OCI-LY7 (cell line): ENCODE results near the gene IQCK. TPM values are rescaled to one million over a fixed set of nuclear protein-coding genes. Genes with fewer than 3 reads are reported as not detected.

Experiments used
- BruUV-seq: library from RNA; stranded (reverse); fragments of 400-500 nt; replicated peaks from 2 replicates; lab custom pipeline; 2021; lab: Mats Ljungman, UMichigan
- CTCF ChIA-PET: fragments of 300-600 bp; sonication (Branson Sonifier 250); formaldehyde crosslinking; loops from one replicate; lab custom pipeline; 2022; ENCODE audit warnings: antibody characterized with exemption; ENCODE audit not compliant: unreplicated experiment; lab: Charles Lee
- POLR2A ChIA-PET: fragments of 300-600 bp; sonication (Branson Sonifier 250); formaldehyde crosslinking; loops from one replicate; lab custom pipeline; 2022; ENCODE audit warnings: antibody characterized with exemption; lab: Charles Lee
- DNase-seq: peaks from one replicate; pipeline ENCODE4 v3.0.0-alpha.2; 2015; ENCODE audit warnings: low spot score
- H2AFZ ChIP-seq: fragments of 200-600 bp; sonication (generic), shearing (Covaris generic); 2 replicates; pipeline ENCODE4 v1.6.1; 2014; ENCODE audit warnings: mild to moderate bottlenecking, antibody characterized with exemption, low read length, moderate library complexity
- H3K27ac ChIP-seq: fragments of 200-600 bp; sonication (generic); 2 replicates; pipeline ENCODE4 v1.5.1; 2014; ENCODE audit warnings: mixed run types, low read depth, mild to moderate bottlenecking, moderate library complexity, low read length, inconsistent platforms; ENCODE audit not compliant: poor library complexity, severe bottlenecking
- H3K36me3 ChIP-seq: fragments of 200-600 bp; sonication (generic); 2 replicates; pipeline ENCODE4 v1.6.1; 2014; ENCODE audit warnings: mild to moderate bottlenecking, antibody characterized with exemption, low read length, moderate library complexity, mixed read lengths; ENCODE audit not compliant: insufficient read depth
- H3K4me1 ChIP-seq: fragments of 200-600 bp; sonication (generic); 2 replicates; pipeline ENCODE4 v1.5.1; 2014; ENCODE audit warnings: mild to moderate bottlenecking, low read length; ENCODE audit not compliant: insufficient read depth, poor library complexity, severe bottlenecking
- H3K4me2 ChIP-seq: fragments of 200-600 bp; sonication (generic); 2 replicates; pipeline ENCODE4 v1.6.1; 2014; ENCODE audit warnings: mild to moderate bottlenecking, low read length
- H3K4me3 ChIP-seq: fragments of 200-600 bp; sonication (generic); 2 replicates; pipeline ENCODE4 v1.5.1; 2014; ENCODE audit warnings: mild to moderate bottlenecking, low read depth, low read length; ENCODE audit not compliant: poor library complexity, severe bottlenecking
- H3K79me2 ChIP-seq: fragments of 200-600 bp; sonication (generic); 2 replicates; pipeline ENCODE4 v1.6.1; 2016; ENCODE audit warnings: low read depth, mild to moderate bottlenecking, low read length, moderate library complexity, mixed read lengths; ENCODE audit not compliant: insufficient read depth
- H3K9me2 ChIP-seq: fragments of 200-600 bp; sonication (generic); 2 replicates; pipeline ENCODE4 v1.6.1; 2016; ENCODE audit warnings: mild to moderate bottlenecking, low read length, mixed read lengths; ENCODE audit not compliant: insufficient read depth
- H3K9me3 ChIP-seq: fragments of 200-600 bp; sonication (generic); 2 replicates; pipeline ENCODE4 v1.6.1; 2014; ENCODE audit warnings: mild to moderate bottlenecking, mixed run types, low read length, mixed read lengths
- H4K20me1 ChIP-seq: fragments of 200-600 bp; sonication (generic); 2 replicates; pipeline ENCODE4 v1.6.1; 2014; ENCODE audit warnings: mild to moderate bottlenecking, antibody characterized with exemption, low read length, moderate library complexity, mixed read lengths; ENCODE audit not compliant: insufficient read depth
- CTCF ChIP-seq: fragments of 200-600 bp; sonication (generic); conservative IDR thresholded peaks from 2 replicates; pipeline ENCODE4 v1.5.1; 2014; ENCODE audit warnings: mild to moderate bottlenecking, antibody characterized with exemption, low read length, moderate library complexity, mixed read lengths
- EZH2phosphoT487 ChIP-seq: fragments of 200-600 bp; sonication (generic); IDR thresholded peaks from 2 replicates; pipeline ENCODE4 v1.6.1; 2018; ENCODE audit warnings: low read depth, borderline replicate concordance, mild to moderate bottlenecking, mixed run types, antibody characterized with exemption, low read length, moderate library complexity, mixed read lengths
- intact Hi-C: fragments of 100-400 bp; cut with micrococcal nuclease; formaldehyde crosslinking; loops from one replicate; pipeline ENCODE4 v1.10.0; 2022; ENCODE audit not compliant: unreplicated experiment
- total RNA-seq, 2 experiments: library from RNA; depleted of rRNA in 1 of 2; stranded (reverse); fragments of >200 nt in 1 of 2; shearing (Covaris generic) in 1 of 2; gene quantifications; 2 replicates each; pipeline ENCODE4 v1.2.3, GENCODE V29; 2014 to 2022

Gene IQCK
- total RNA-seq, 2 experiments from 2014 or later: 2.2 to 4.3 TPM

- H2AFZ ChIP-seq: no peak overlapping the region
- intact Hi-C loops: no loop called here
- H3K4me3 ChIP-seq: no peak overlapping the region
- TF ChIP-seq EZH2phosphoT487 (no peak), CTCF (no peak)
- H3K27ac ChIP-seq: no peak overlapping the region
- no TSS peak for BruUV-seq
- ChIA-PET POLR2A (no interaction called here), CTCF (no interaction called here)
- H3K36me3 ChIP-seq: no peaks in the 10 kb centered on the region
- no peak overlapping the region for H3K4me2 ChIP-seq
- no peak for DNase-seq
- H3K79me2 ChIP-seq: no peaks in the 10 kb centered on the region
- H3K4me1 ChIP-seq: no peaks in the 10 kb centered on the region
- H3K9me2 ChIP-seq: no peaks in the 10 kb centered on the region
- no peaks in the 10 kb centered on the region for H4K20me1 ChIP-seq
- H3K9me3 ChIP-seq: no peaks in the 10 kb centered on the region
Measured at GRCh38 chr16:19767497-19767896, 49.4 kb downstream of the IQCK start.

- Histone ChIP-seq H3K4me3 (no peak overlapping the region), H3K36me3 (no peaks in the 10 kb centered on the region), H4K20me1 (no peaks in the 10 kb centered on the region), H2AFZ (no peak overlapping the region), H3K9me3 (no peaks in the 10 kb centered on the region), H3K79me2 (no peaks in the 10 kb centered on the region), H3K4me2 (no peak overlapping the region), H3K4me1 (no peaks in the 10 kb centered on the region), H3K27ac (no peak overlapping the region), H3K9me2 (no peaks in the 10 kb centered on the region)
- intact Hi-C loops: no loop called here
- ChIA-PET CTCF (no interaction called here), POLR2A (no interaction called here)
- no peak for DNase-seq
- TF ChIP-seq CTCF (no peak), EZH2phosphoT487 (no peak)
- BruUV-seq: no TSS peak
Measured at GRCh38 chr16:19769239-19769638, 51.2 kb downstream of the IQCK start.

- Histone ChIP-seq H3K27ac (no peak overlapping the region), H3K9me3 (no peaks in the 10 kb centered on the region), H3K4me3 (no peak overlapping the region), H3K4me2 (no peak overlapping the region), H3K9me2 (no peaks in the 10 kb centered on the region), H3K79me2 (no peaks in the 10 kb centered on the region), H2AFZ (no peak overlapping the region), H3K36me3 (no peaks in the 10 kb centered on the region), H3K4me1 (no peaks in the 10 kb centered on the region), H4K20me1 (no peaks in the 10 kb centered on the region)
- intact Hi-C loops: no loop called here
- BruUV-seq: no TSS peak
- no peak for TF ChIP-seq CTCF
- TF ChIP-seq EZH2phosphoT487: no peak
- no peak for DNase-seq
- ChIA-PET CTCF (no interaction called here), POLR2A (no interaction called here)
Measured at GRCh38 chr16:19771040-19771439, 53.0 kb downstream of the IQCK start.
